Fibroblast of lung (primary cell): ENCODE data around the gene PIAS4.

Experiments used
- EZH2 ChIP-seq: IDR thresholded peaks from 2 replicates; pipeline ENCODE4 v1.5.1; 2012; ENCODE audit warnings: low read length, control low read depth, mild to moderate bottlenecking; ENCODE audit errors: missing control alignments
- TF ChIP-seq, protein P1 (sequence below), 2 donors: IDR thresholded peaks in 1 of 2; conservative IDR thresholded peaks in 1 of 2; 1 replicate in 1 of 2; 2 replicates in 1 of 2; pipeline ENCODE4 v1.5.1; 2011 to 2012; ENCODE audit warnings: low read length in 2 of 2, control low read depth in 1 of 2, inconsistent platforms in 1 of 2, low read depth in 1 of 2, mild to moderate bottlenecking in 1 of 2

DNA sequence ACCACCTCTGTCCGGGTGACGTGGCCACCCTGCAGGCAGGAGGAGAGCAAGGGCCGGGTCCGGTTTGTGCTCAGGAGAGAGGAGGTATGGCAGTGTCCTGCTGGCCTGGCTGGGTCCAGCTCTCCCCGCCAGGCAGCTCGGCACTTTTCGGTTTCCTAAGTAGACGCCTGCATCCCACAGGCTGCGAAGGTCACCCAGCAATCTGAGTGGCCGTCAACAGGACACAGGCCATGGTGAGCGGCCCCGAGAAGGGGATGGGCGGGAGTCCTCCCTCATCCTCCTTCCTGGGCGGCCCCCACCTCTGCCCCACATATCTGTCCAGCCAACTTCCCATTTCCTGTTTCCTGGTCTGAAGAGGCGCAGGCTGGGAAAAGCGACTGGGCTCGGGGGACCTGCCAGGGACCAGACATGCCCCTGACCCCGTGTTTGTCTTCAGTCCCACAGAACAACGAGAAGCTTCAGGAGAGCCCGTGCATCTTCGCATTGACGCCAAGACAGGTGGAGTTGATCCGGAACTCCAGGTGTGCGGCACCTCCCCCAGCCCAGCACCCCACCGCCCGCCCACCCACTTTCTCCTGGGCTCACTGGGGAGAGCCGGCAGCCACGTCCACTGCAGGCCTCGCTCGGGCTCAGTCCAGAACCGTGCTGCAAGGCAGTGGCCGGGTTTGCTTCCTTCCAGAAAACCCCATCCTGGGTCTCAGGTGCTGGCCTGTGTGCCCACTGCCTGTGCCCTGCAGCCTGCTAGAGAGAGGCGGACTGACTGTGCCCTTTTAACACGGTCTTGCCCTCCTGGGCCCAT, 16.3 kb downstream of the PIAS4 start:
- TF ChIP-seq, protein P1, sequence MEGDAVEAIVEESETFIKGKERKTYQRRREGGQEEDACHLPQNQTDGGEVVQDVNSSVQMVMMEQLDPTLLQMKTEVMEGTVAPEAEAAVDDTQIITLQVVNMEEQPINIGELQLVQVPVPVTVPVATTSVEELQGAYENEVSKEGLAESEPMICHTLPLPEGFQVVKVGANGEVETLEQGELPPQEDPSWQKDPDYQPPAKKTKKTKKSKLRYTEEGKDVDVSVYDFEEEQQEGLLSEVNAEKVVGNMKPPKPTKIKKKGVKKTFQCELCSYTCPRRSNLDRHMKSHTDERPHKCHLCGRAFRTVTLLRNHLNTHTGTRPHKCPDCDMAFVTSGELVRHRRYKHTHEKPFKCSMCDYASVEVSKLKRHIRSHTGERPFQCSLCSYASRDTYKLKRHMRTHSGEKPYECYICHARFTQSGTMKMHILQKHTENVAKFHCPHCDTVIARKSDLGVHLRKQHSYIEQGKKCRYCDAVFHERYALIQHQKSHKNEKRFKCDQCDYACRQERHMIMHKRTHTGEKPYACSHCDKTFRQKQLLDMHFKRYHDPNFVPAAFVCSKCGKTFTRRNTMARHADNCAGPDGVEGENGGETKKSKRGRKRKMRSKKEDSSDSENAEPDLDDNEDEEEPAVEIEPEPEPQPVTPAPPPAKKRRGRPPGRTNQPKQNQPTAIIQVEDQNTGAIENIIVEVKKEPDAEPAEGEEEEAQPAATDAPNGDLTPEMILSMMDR (conservative IDR thresholded peaks at IDR 0.05 in 1 of 2, IDR thresholded peaks at IDR 0.05 in 1 of 2; ENCODE audit: low read depth in 1 of 2, low read length in 2 of 2) = no peak
- no peak for TF ChIP-seq EZH2
